RWPE1 (cell line): ENCODE measurements around the gene KRT38.
A peak's percentile ranks its signal among the peaks of the same experiment; 100 is the strongest.

Experiments
- CTCF ChIA-PET: fragments of 350-600 bp; sonication (Branson Sonifier 250); formaldehyde crosslinking; extraction: SDS; loops from one replicate; lab custom pipeline; 2021; lab: Yijun Ruan, JAX
- POLR2A ChIA-PET: fragments of 400-600 bp; formaldehyde crosslinking; extraction: SDS; loops from one replicate; lab custom pipeline; 2020; ENCODE audit warnings: antibody characterized with exemption; ENCODE audit not compliant: low non-redundant PET; lab: Yijun Ruan, JAX
- DNase-seq: peaks from one replicate; pipeline ENCODE4 v3.0.0; 2012; ENCODE audit warnings: low spot score
- H3K27ac ChIP-seq: fragments of 450-650 bp; 2 replicates; pipeline ENCODE4 v1.5.1; 2017
- CTCF ChIP-seq: fragments of 450-650 bp; conservative IDR thresholded peaks from 2 replicates; pipeline ENCODE4 v1.5.1; 2017; ENCODE audit warnings: low read depth, mild to moderate bottlenecking

The KRT38 gene

GRCh38 chr17:41464682-41465081 lies 23.9 kb upstream of the KRT38 start:
- TF ChIP-seq CTCF = no peak
- DNase-seq = peak; percentile 95
- CTCF ChIA-PET = no interaction called here
- H3K27ac ChIP-seq = peak overlapping the region; percentile 78
- POLR2A ChIA-PET = no interaction called here

DNA sequence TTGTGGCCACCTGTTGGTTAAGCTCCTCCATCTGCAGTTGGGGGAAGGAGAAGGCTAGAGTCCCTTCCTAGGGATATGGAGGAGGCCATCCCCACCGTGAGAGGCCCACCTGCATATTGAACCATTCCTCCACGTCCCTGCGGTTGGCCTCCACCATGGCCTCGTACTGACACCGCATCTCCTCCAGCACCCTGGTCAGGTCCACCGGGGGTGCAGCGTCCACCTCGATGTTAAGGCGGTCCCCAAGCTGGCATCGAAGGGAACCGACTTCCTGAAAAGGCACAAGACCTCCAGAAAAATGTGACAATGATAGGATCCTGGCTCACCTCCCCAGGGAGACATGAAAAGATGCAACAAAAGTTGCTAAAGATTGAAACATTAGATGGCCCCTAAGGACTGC lies 23.4 kb upstream of the KRT38 start:
- CTCF ChIA-PET = no interaction called here
- H3K27ac ChIP-seq = peak overlapping the region; percentile 78
- no peak for TF ChIP-seq CTCF
- POLR2A ChIA-PET = no interaction called here
- no peak for DNase-seq

GRCh38 chr17:41463746-41464145 lies 23.0 kb upstream of the KRT38 start:
- H3K27ac ChIP-seq = peak overlapping the region; percentile 78
- no peak for TF ChIP-seq CTCF
- no peak for DNase-seq
- ChIA-PET CTCF (no interaction called here), POLR2A (no interaction called here)

- H3K27ac ChIP-seq = no peak overlapping the region
- TF ChIP-seq CTCF = no peak
- POLR2A ChIA-PET = no interaction called here
- CTCF ChIA-PET = no interaction called here
- no peak for DNase-seq
Observed at GRCh38 chr17:41462705-41463104, 21.9 kb upstream of the KRT38 start.

- no peak overlapping the region for H3K27ac ChIP-seq
- CTCF ChIA-PET = no interaction called here
- no peak for TF ChIP-seq CTCF
- POLR2A ChIA-PET = no interaction called here
- DNase-seq = no peak
Observed at GRCh38 chr17:41457676-41458075, 16.9 kb upstream of the KRT38 start.

DNA sequence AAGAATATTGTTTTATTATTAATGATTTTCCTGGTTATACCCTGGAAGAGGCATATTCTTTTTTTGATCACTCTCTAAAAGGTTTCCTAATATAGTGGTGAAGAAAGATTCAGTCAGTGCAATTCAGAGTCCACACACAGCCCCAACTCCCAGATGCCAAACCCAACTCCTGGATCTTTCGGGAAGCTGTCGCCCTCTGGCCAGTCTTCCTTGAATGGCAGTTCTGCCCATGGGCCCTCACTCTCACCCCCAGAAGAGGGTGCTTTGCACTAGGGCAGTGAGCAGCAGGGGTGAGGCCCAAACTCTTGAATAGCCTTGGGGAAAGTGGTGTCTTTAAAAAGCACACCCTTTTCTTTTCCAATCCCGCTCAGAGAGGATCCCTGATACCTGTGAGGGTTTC lies 15.4 kb upstream of the KRT38 start:
- no peak for TF ChIP-seq CTCF
- ChIA-PET CTCF (no interaction called here), POLR2A (no interaction called here)
- DNase-seq = no peak
- H3K27ac ChIP-seq = no peak overlapping the region

GRCh38 chr17:41455236-41455635 lies 14.5 kb upstream of the KRT38 start:
- CTCF ChIA-PET = interaction anchor here (0.5 kb wide), 1 partner anchor 655 kb away, joined by 3 read pairs; no protein-coding TSS in a partner anchor
- DNase-seq = no peak
- no peak for TF ChIP-seq CTCF
- no peak overlapping the region for H3K27ac ChIP-seq
- POLR2A ChIA-PET = no interaction called here
